GM18868 (cell line): ENCODE results near the gene C1orf56.
"Not testable (repeated sequence)": the region's sequence is repeated elsewhere in the genome, so short reads cannot be mapped to it uniquely, and the experiment has no call there.

Source experiments
- ATAC-seq: cut with Tn5 transposase; IDR thresholded peaks from one replicate; pipeline ENCODE4 v1.9.1; 2021; ENCODE audit warnings: mild to moderate bottlenecking, moderate library complexity; ENCODE audit not compliant: unreplicated experiment

C1orf56 gene

DNA sequence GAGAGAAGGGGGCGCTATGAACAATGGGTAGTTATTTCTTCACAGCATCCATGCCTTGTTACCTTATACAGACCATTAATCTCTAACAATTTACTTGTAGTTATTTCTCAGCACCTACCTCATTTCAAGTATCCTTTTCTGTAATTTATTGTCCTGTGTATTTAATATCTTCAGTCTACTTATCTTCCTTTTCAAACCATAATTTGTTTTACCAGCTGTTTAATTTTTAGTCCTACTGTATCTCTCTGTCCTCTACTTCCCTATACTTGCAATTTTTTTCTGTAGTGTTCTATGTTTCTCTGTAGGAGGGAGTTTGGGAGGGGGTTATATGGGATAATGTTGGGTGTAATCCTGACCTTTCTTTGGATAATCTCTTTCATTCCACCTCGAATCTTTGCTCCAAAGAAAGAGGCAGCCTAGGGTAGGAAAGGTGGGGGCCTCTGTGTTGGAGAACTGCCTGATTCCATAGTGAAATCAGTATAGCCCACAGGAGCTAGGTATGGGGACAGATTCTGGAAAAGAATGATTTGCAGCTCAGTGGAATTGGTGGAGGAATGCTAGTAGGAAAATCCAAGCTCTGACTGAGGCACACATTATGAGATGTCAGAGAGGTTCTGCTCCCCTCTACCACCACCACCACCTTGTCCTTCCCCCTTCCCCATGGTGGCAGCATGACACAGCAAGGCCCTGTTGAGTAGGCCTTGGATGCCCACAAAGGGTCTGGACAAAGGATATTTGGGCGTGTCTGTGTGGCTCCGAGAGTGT lies 13.3 kb downstream of the C1orf56 start:
- ATAC-seq = no peak

DNA sequence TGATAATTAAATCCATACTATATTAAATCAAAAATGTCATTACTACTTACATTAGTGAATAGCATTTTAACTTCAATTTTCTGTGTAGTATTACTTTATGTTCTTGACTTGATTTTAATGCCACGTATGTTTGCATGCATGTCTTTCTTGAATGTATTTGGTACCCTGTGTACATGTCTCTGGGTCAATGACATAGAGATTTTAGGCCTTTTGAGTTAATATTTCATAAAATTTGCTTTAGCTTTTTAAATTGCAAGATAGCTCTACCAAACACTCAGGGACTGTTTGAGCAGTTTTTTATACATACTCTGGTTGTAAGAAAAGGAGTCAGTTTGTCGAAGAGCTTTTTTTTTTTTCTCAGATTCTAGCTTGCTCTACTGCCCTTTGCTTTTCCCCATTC lies 14.2 kb downstream of the C1orf56 start:
- ATAC-seq = no peak

DNA sequence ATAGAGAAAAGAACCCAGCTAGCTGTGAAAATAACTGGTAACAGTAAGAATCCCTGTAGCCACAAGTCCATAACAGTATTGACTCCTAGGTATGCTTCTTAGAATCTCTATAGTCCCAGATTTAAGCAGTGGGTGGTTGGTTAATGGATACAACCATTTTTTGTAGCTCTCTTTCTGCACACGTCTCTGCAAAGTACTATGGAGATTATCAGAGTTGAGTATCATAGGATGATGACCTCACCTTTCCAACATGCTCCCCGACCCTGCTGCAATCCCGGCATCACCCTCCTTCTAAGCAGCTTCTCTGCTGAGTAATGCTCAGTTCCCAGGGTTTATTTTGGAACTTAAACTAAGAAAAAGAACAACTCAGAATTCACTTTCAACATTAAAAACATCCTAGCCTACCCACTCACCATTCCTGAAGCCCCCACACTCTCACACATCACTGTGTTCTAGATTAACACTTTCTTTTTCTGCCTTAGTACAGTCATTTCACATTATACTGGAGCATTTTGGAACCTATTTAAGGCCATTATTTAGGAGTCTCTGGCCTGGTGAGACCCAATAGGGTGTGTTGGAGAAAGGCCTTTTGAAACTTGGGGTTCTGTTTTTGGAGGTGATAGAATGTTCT lies 15.3 kb downstream of the C1orf56 start:
- ATAC-seq = no peak

- ATAC-seq = no peak
Observed at GRCh38 chr1:151065089-151065645, 17.6 kb downstream of the C1orf56 start.

DNA sequence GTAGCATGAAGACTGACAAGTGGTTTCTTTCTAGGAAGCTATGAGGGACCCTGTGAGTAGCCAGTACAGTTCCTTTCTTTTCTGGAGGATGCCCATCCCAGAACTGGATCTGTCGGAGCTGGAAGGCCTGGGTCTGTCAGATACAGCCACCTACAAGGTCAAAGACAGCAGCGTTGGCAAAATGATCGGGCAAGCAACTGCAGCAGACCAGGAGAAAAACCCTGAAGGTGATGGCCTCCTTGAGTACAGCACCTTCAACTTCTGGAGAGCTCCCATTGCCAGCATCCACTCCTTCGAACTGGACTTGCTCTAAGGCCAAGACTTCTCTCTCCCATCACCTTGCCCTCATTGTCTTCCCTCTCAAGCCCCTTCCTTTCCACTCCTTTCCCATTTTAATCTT lies 19.6 kb downstream of the C1orf56 start:
- no peak for ATAC-seq

DNA sequence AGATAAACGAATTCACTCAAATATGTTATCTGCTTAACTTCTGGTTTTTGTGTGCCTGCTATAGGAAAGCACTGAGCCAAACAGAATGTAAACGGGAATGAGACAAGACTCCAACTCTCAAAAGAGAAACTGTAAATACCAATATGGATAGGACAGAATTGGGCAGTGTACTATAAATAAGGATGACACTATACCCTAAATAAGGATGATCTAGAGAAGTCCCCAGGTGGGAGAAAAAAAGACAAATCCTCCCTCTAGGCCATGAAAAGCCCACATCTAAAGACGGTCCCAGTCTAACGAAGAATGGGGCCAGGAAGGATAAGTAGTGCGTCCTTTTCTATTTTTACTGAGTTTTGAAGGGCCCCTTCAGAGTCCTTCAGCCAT lies 21.5 kb downstream of the C1orf56 start:
- no peak for ATAC-seq

- ATAC-seq = peak; percentile 78
Observed at GRCh38 chr1:151070474-151071276, 23.1 kb downstream of the C1orf56 start, which contains the start of gene GABPB2. Gene GABPB2, plus strand, starts transcription at chr1:151070761. Its CDS starts 17,429 bp downstream, at chr1:151088190.

DNA sequence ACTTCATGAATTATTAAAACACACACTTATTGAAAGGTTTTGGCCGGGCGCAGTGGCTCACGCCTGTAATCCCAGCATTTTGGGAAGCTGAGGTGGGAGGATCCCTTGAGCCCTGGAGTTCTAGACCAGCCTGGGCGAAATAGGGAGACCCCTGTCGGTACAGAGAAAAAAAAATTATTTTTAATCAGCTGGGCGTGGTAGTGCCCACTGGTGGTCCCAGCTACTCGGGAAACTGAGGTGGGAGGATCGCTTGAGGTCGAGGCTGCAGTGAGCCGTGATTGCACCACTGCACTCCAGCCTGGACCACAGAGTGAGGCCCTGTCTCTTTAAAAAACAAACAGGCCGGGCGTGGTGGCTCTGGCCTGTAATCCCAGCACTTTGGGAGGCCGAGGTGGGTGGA lies 24.7 kb downstream of the C1orf56 start:
- no peak for ATAC-seq

DNA sequence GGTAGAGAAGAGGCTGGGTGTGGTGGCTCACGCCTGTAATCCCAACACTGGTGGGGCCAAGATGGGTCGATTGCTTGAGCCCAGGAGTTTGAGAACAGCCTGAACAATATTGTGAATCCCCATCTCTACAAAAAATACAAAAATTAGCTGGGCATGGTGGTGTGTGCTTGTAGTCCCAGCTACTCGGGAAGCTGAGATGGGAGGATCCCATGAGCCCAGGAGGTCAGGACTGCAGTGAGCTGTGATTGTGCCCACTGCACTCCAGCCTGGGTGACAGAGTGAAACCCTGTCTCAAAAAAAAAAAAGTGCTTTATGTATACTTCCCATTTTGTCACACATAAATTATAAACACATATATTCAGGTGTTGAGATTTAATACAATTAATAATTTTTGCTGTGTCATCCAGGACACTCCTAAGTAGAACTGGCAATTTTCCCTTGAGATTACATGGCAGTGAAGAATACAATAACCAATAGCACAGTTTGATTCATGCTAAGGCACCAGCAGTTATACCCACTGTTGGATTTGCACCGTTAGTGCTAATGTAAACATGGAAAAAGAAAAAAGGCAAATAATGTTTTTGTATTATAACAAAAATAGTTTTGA lies 38.5 kb downstream of the C1orf56 start:
- no peak for ATAC-seq

DNA sequence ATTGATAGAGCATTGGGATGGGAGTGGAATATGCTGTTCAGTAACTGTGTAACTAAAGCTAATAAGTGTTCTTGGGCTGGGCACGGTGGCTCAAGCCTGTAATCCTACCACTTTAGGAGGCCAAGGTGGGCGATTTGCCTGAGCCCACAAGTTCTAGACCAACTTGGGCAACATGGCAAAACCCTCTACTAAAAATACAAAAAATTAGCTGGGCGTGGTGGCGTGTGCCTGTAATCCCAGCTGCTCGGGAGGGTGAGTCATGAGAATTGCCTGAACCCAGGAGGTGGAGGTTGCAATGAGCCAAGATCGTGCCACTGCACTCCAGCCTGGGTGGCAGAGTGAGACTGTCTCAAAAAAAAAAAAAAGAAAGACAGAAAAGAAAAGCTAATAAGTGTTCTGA lies 49.9 kb downstream of the C1orf56 start:
- ATAC-seq = not testable (repeated sequence)

- ATAC-seq = no peak
Observed at GRCh38 chr1:151098126-151098525, 50.6 kb downstream of the C1orf56 start.
